Umbilical cord (tissue), 2 donors: Measurements from ENCODE around the gene NDUFS2. TPM values are rescaled to one million over a fixed set of nuclear protein-coding genes. Genes with fewer than 3 reads are reported as not detected.

ENCODE experiments used
- DNase-seq: peaks from one replicate; pipeline ENCODE4 v3.0.0-alpha.2; 2015; ENCODE audit warnings: low spot score
- total RNA-seq: library from RNA; depleted of rRNA; stranded (reverse); fragments of >200 nt; gene quantifications from one replicate; pipeline ENCODE4 v1.2.3, GENCODE V29; 2014; ENCODE audit warnings: low replicate concordance; ENCODE audit not compliant: insufficient read depth

Gene NDUFS2
- total RNA-seq, 1 donor from 2014 or later, result 35.2 TPM

- no peak for DNase-seq
Measured at GRCh38 chr1:161172349-161172748, 29.8 kb upstream of the NDUFS2 start.

- no peak for DNase-seq
Measured at GRCh38 chr1:161172776-161173376, 29.3 kb upstream of the NDUFS2 start.

- DNase-seq, result no peak
Measured at GRCh38 chr1:161173711-161174110, 28.5 kb upstream of the NDUFS2 start.

GRCh38 chr1:161174911-161175310, 27.3 kb upstream of the NDUFS2 start:
- DNase-seq, result no peak

- no peak for DNase-seq
Measured at GRCh38 chr1:161175771-161176453, 26.3 kb upstream of the NDUFS2 start.

- no peak for DNase-seq
Measured at GRCh38 chr1:161176468-161177111, 25.6 kb upstream of the NDUFS2 start.

GRCh38 chr1:161177112-161177935, 24.8 kb upstream of the NDUFS2 start, which contains the start of gene B4GALT3:
TSS of gene B4GALT3 (minus strand) at chr1:161177507. CDS start at chr1:161176060, 1,447 bp downstream.
- peak; percentile 86 for DNase-seq

GRCh38 chr1:161177936-161178244, 24.3 kb upstream of the NDUFS2 start:
- no peak for DNase-seq

GRCh38 chr1:161179698-161180097, 22.5 kb upstream of the NDUFS2 start:
- DNase-seq, result no peak

- DNase-seq, result no peak
Measured at GRCh38 chr1:161180639-161181038, 21.5 kb upstream of the NDUFS2 start.

GRCh38 chr1:161182214-161182613, 20.0 kb upstream of the NDUFS2 start:
- no peak for DNase-seq

GRCh38 chr1:161185282-161185682, 16.9 kb upstream of the NDUFS2 start:
- DNase-seq, result peak; percentile 81

GRCh38 chr1:161185732-161186311, 16.3 kb upstream of the NDUFS2 start:
- peak; percentile 40 for DNase-seq

- no peak for DNase-seq
Measured at GRCh38 chr1:161187311-161187710, 14.9 kb upstream of the NDUFS2 start.

- no peak for DNase-seq
Measured at GRCh38 chr1:161188381-161188780, 13.8 kb upstream of the NDUFS2 start.

GRCh38 chr1:161189036-161189435, 13.1 kb upstream of the NDUFS2 start:
- DNase-seq, result no peak

- no peak for DNase-seq
Measured at GRCh38 chr1:161190962-161191521, 11.1 kb upstream of the NDUFS2 start.

- DNase-seq, result no peak
Measured at GRCh38 chr1:161191971-161192370, 10.2 kb upstream of the NDUFS2 start.

- DNase-seq, result peak; percentile 76
Measured at GRCh38 chr1:161192476-161193465, 9.4 kb upstream of the NDUFS2 start.

- no peak for DNase-seq
Measured at GRCh38 chr1:161193561-161194235, 8.5 kb upstream of the NDUFS2 start.
